NCI-H2171 (cell line): ENCODE measurements around the gene TPST2.

Source experiments
- DNase-seq: peaks from one replicate; lab custom pipeline; 2025; lab: John Stamatoyannopoulos, UW

The TPST2 gene

DNA sequence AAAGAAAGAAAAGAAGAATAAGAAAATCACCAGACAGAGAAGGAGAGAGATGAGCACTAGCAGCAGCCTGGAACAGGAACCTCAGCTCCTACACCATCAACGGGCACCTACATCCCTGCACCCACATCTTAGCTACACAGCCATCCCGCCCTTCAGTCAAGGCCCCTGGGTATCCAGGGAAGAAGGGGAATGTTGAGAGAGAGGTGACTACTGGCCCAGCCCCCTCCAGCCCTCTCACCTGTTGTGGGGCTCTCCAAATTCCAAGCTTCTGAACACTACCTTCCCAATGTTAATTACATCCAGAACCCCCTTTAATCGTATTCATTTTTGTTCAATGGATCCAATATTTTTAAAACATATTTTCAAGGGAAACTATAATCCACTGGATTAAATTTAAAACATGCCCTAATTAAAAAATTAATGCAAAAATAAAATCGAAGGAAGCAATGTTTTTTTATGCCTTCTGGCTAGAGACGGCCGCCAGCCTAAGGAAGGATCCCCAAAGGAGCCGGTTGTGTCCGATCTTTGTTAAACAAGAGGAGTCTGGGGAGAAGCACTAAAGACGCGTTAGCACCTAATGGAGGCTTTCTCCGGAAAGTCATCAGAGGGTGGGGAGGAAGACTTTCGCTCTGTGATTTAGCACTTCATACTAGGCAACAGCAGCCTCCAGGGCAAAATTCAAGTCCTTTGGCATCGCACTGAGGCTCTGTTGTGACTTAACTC lies 9.5 kb downstream of the TPST2 start:
- DNase-seq = no peak

DNA sequence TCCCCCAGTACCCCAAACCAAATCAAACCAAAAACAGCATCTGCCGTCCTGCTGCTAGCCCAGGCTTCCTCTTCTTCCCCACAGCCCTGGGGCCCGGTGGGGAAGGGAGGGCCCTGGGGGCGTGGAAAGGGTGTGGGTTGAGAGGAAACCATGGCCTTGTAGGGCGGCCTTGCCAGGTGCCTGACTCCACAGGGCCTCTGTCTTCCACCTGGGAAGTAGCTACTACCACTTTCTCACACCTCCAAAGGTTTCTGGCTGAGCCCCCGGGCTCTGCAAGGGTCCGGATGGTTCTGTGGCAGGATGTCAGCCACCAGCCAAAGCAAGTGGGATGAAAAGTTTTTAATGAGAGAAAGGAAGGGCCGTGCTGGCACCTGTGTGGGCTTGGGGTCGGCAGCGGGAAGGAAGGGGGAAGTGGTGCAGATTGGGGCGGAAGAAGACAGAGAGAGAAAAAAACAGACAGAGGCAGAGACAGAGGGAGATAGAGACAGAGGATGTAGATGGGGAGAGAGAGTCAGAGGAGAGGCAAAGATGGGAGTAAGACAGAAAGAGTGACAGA lies 10.5 kb downstream of the TPST2 start:
- no peak for DNase-seq

DNA sequence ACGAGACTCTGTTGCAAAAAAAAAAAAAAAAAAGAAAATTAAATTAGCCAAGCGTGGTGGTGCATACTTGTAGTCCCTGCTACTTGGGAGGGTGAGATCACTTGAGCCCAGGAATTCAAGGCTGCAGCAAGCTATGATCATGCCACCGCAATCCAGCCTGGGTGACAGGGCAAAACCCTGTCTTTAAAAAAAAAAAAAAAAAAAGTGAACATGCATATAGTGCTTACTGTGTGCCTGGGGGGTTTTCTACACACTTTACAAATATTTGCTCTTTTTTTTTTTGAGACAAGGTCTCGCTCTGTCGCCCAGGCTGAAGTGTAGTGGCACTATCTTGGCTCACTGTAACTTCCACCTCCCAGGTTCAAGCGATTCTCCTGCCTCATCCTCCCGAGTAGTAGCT lies 12.9 kb downstream of the TPST2 start:
- no peak for DNase-seq

DNA sequence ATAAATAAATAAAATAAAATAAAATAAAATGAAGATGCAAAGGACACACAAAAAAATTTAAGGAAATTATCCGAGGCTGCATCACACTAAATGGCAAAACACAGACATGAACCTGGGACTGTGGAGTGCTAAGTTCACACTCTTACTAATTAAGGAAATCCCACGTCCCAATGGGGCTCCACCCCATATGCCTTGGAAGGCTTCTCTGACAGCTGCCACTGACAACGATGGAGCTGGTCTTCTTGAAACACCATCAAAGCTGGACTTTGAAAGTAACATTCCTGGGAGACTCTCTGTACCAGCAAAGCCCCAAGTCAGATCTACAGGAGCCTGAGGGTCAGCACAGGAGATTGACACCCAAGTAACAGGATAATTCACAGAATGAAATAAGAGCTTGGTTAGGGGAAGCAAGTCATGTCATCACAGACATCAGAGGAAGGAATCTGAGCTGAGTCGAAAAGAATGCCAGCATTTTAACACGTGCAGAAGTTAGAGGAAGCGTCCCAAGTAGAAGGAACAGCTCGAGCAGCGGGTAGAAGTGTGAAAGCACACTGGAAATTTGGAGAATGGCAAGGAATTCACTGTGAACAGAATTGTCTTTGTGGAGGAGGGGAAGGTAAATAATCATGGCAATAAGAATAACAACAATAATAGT lies 13.8 kb downstream of the TPST2 start:
- no peak for DNase-seq

DNA sequence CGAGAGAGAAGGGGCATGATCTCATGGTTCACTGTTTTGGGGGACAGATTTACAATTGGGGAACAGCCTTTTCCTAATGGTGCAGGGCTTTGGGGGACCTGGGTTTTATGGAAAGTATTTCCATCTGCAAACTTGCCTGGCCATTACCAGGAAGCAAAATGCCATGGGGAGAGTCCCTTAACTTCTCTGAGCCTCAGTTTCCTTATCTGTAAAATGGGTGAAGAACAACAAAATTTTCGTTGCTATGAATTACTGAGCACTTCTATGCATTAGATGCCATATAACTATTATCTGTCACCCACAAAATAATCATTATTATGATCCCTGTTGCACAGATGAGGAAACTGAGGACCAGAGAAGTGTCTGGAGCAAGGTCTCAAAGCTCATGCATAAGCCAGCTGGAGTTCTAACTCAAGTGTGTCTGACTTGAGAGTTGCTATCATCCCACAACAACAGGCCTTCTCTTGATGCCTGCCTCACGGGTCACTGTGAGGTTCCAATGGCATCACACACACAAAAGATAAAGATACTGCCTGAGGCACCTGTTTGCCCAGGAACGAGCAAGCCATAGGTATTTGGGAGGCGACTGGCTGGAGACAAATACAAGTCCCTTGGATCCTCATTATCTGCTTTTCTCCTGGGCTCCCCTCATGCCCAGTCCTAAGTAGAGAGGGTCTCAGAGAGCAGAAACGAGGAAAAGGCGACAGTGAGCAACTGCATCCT lies 15.8 kb downstream of the TPST2 start:
- no peak for DNase-seq

DNA sequence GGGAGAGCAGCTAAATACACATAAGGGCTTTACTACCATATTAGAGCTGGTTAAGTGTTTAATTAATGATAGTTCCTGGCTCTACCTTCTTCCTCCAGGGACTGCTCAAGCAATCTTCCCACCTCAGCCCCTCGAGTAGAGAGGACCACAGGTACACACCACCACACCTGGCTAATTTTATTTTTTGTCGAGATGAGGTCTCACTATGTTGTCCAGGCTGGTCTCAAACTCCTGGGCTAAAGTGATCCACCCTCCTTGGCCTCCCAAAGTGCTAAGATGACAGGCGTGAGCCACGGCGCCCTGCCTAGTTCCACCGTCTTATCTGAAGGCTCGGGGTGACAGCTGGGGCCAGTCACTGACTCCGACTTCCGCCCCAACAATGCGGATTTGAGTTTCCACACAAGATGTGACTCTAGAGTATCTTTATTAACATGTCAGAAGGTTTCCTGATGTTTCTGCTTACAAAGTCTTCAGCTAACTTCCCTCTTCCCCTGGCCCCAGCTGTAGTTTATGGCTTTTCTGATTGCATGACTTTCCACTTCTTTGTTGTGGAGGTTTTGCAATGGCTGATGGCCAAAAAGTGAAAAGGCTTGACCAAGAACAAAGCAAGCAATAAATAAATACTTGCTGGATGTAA lies 16.8 kb downstream of the TPST2 start:
- DNase-seq = no peak

DNA sequence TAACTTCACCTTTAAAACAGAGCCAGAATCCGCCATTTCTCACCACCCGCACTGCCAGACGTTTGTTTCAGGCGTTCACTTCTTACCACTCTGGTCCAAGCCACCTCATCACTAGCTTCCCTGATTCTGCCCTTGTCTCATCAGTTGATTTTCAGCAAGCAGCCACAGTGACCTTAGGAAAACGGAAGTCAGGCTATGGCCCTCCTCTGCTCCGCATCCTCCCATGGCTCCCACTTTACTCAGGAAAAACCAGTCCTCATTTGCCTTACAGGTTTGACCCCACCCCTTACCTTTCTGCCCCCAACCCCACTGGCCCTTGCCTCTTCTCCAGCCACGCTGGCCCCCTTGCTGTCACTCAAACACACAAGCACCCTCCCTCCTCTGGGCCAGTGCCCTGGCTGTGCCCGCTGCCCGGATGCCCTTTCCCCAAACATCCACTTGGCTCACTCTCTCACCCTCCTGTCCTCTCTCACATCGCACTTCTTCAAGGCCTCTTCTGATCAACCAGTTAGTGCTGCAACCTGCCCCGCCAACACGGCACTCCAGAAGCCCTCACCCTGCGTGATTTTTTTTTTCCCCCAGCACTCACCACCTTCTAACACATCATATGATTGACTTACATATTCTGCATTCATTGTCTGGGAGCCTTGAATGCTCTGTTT lies 18.9 kb downstream of the TPST2 start:
- DNase-seq = no peak

DNA sequence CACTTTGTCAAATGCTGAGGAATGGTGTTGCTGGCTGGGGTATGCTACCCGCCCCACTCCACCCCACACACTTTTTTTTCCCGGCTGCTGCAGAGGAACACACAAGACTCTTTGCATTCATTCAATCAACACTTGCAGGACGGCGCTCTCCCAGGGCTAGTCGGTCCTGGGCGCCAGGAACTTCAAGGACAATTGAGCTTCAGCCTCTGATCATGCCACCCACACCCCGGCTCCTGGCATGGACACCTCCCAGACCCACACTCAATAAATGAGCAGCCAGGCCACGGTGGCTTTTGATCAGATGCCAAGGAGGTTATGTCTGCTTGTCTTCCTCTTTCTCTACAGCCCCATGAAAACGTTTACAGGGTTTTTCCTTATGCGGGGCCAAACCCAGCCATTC lies 19.8 kb downstream of the TPST2 start:
- DNase-seq = no peak

DNA sequence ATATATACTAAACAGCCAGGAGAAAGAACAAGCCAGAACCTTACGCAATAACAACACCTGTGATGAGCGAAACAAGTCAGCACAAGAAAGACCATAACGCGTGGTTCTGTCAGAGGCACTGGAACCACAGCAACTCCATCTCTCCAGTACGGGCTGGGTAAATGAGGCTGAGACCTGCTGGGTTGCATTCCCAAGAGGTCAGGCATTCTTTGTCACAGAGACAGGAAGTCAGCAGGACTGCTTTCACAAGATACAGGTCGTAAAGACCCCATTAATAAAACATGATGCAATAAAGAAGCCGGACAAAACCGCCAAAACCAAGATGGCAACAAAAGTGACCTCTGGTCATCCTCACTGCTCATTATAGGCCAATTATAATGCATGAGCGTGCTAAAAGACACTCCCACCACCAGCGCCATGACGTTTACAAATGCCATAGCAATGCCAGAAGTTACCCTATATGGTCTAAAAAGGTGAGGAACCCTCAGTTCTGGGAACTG lies 21.7 kb downstream of the TPST2 start:
- DNase-seq = no peak

DNA sequence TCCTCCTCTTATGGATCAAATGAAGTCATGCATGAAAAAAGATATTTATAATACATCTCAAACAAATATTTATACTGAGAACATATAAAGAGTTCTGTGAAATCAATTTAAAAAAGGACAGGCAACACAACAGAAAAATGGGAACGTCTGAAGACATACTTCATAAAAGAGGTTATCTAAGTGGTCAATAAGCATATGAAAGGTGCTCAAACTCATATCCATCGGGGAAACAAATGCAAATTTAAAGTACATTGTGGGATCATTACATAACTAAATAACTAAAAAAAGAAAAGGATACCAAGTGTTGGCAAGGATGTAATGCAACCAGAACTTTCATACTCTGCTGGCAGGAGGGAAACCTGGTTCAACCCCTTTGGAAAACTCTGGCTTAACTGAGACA lies 22.3 kb downstream of the TPST2 start:
- DNase-seq = no peak

DNA sequence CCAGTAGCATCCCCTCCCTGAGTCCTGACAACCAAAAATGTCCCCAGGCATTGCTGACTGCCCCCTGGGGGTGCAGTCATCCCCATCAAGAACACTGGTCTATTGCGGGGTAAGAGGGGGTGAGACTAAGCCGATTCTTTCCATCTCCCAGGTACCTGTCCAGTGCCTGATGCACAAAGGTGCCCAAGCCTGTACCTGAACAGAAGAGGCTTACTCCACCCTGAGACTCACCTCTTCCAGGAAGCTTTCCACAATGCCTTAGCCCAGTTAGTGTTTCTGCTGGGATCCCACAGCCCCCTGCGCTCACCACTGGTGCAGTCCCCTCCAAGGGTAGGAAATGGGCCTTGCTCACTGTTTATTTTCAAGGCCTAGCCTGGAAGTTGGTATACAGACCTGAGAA lies 22.9 kb downstream of the TPST2 start:
- DNase-seq = no peak

DNA sequence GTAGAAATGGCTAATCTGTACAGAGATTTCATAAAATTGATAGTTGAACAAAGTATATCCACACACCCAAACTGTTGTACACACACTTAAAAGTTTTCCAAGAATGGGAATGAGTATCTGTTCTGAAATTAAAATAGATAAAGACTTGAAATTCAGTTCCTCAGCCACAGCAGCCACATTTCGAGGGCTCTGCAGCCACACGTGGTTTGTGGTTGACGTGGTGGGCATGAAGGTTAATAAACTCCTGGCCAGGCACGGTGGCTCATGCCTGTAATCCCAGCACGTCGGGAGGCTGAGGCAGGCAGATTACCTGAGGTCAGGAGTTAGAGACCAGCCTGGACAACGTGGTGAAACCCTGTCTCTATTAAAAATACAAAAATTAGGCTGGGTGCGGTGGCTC lies 24.0 kb downstream of the TPST2 start:
- no peak for DNase-seq

DNA sequence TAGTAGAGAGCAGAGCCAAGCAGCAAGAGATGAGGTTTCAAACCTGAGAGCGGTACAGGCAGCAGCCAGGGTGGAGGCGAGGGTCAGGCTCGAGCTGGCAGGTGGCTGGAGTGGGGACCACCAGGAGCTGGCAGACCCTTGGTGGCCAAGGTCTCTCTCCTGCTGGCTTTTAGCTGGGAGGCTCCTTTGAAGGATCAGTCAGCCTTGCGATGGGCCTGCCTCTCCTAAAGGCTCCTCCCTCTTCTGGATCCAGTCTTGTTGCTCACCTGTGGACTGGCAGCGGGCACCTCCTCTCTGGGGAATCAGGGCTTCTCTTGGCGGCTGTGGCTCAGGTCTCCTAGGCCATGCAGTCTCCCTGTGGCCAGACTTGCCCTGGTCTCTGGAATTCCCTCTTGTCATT lies 24.8 kb downstream of the TPST2 start:
- no peak for DNase-seq

DNA sequence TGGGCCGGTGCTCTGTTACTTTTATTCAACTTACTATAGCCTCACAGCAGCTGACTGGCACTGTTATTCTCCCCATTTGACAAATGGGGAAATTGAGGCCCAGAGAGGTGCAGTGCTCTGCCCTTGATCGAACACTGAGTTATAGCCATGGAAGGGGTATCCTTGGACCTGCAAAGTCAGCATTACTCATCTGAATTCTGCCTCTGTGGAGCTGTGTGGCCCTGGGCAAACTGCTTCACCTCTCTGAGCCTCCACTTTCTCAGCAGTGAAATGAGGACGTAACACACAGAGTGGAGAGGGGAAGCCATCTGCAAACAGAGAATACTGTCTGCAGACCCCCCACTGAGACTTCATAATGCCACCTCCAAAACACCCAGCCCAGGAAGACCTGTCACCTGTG lies 25.3 kb downstream of the TPST2 start:
- DNase-seq = no peak

DNA sequence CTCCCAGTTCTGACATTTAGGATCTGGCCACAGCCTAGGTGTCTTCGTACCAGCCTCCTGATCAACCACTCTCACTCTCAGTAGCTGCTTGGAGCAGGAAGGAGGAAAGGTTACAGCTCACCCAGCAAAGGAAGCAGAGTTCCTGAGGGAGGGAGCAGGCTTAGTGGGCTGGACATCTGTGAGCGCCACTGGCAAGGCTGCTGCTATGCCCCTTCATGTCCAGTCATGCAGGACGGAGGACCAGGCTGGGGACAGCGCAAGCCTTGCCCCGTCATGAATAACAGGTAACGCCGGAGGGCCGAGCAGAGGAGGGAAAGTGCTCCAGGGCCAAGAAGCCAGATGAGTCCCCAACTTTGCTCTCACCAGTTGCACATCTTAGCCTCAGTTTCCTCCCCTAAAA lies 25.8 kb downstream of the TPST2 start:
- DNase-seq = no peak

DNA sequence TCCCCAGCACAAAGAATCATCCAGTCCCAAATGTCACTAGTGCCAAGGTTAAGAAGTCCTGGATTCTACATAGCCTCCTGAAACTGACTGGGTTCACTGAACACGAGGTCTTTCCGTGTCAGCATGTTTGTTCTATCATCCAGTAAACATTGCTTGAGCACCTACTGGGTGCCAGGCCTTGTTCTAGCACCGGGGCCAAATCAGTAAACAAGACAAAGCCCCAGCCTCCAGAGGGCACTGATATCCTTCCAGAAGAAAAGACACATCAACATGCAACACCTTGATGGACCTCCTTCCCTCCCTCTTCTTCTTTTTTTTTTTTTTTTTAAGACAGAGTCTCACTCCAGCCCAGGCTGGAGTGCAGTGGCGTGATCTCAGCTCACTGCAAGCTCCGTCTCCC lies 26.9 kb downstream of the TPST2 start:
- DNase-seq = no peak

DNA sequence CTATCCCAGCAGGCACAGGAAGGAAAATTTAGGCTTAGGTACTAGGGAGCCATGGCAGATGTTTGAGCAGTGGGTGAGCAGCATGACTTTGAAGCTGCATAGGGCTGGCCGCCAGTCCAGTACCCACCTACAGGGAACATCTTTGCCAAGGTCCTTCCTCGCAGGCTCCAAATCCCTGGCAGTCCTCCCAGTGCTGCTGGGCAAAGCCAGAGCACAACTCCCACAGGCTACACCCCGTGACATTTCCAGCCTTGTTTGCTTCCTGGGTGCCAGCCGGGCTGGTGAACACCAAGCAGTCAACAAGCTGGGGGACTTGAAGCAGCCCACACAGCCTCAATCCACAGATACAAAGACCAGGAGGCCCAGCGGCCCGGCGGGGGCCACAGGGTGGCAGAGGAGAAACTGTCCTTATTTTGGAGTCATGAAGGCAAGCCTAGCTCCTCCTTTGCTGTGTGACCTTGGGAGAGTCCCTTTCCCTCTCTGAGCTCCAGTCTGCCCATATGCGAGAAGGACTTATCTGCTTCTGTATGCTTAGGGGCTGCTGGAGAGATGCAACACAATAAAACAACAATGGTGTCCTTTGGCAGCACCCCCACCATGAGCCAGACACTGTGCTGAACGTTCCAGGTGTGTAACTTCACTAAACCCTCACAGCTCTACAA lies 28.0 kb downstream of the TPST2 start:
- DNase-seq = no peak

DNA sequence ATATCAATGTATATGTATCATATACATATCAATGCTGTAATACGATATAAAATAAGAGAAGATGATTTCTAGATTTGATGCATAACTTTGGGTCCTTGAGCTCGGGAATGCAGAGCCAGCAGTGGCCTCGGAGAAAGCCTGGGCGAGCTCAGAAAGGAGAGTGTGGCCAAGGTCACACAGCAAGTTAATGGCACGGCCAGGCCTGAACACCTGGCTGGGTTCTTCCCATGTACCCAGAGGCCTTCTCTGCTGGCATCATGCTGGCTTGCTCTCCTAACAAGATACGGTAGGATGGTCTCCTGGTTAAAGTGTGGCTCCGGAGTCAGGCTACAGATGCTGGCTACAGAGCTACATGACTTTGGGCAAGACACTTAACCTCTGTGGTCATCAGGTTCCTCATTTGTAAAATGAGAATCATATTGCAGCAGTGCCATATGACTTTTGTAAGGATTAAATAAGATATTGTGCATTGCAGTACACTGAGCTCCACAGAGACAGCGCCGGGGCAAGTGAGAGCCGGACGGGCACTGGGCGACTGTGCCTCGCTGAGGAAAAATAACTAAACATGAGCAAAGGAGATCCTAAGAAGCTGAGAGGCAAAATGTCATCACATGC lies 29.9 kb downstream of the TPST2 start:
- no peak for DNase-seq

DNA sequence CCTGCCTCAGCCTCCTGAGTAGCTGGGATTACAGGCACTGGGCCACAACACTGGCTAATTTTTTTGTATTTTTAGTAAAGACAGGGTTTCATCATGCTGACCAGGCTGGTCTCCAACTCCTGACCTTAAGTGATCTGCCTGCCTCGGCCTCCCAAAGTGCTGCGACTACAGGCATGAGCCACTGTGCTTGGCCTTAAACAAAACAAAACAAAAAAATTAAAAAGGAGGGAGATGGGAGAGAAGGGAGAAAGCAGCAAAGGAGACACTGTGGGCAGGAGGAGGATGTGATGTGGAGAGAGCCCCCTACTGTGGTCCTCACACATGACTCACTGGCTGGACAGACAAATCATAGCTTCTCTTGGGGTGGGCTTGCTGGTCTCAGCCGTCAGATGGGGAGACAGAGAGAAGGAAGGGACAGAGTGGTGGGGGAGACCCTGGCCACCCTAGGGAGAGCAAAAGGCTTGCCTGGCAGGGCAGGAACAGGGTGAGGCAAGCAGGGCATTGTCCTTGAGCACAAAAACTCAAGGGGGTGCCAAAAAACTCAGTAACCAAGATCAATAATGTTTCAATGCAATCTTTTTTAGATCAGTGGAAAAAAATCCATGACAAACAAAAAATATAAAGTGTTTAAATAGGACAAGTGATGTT lies 31.6 kb downstream of the TPST2 start:
- no peak for DNase-seq

DNA sequence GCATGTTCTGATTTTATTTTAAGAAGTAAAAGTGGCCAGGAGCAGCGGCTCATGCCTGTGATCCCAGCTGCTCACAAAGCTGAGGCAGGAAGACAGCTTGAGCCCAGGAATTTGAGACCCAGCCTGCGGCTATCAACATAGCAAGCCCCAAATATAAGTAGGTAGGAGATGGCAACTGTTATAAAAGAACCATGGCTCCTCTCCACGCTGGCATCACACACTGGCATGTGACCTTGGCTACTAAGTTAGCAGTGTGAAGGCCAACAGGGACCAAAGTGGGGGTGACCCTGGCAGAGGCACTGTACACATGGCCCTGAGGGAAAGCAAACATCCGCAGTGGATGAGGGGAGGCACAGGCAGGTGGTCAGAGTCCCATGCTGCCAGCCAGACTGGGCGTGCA lies 33.0 kb downstream of the TPST2 start:
- DNase-seq = no peak
